MM.1S (cell line): ENCODE data around the gene NDUFC1.
"Not testable (repeated sequence)": the region's sequence is repeated elsewhere in the genome, so short reads cannot be mapped to it uniquely, and the experiment has no call there.

Experiments used
- DNase-seq: peaks from one replicate; pipeline ENCODE4 v3.0.0-alpha.2; 2015
- H2AFZ ChIP-seq: fragments of 300-600 bp; sonication (generic); 2 replicates; pipeline ENCODE4 v1.6.0; 2016; ENCODE audit warnings: antibody characterized with exemption, low read length
- H3F3A ChIP-seq: fragments of 300-600 bp; sonication (generic); 2 replicates; pipeline ENCODE4 v1.6.1; 2016; ENCODE audit warnings: mild to moderate bottlenecking, antibody characterized with exemption, low read length, moderate library complexity, mixed read lengths; ENCODE audit not compliant: insufficient read depth
- H3K27ac ChIP-seq: fragments of 300-600 bp; sonication (generic); 2 replicates; pipeline ENCODE4 v1.5.1; 2016; ENCODE audit warnings: mild to moderate bottlenecking, low read length
- H3K27me3 ChIP-seq: fragments of 300-600 bp; sonication (generic); replicated peaks from 2 replicates; pipeline ENCODE4 v1.6.0; 2016; ENCODE audit warnings: low read length; ENCODE audit not compliant: insufficient read depth
- H3K36me3 ChIP-seq: fragments of 300-600 bp; sonication (generic); replicated peaks from 2 replicates; pipeline ENCODE4 v1.6.1; 2016; ENCODE audit warnings: mild to moderate bottlenecking, low read length, mixed read lengths; ENCODE audit not compliant: insufficient read depth
- H3K4me1 ChIP-seq: fragments of 300-600 bp; sonication (generic); 2 replicates; pipeline ENCODE4 v1.6.1; 2016; ENCODE audit warnings: low read length, mixed read lengths
- H3K4me2 ChIP-seq: fragments of 300-600 bp; sonication (generic); 2 replicates; pipeline ENCODE4 v1.6.0; 2016; ENCODE audit warnings: low read depth, low read length
- H3K4me3 ChIP-seq: fragments of 300-600 bp; sonication (generic); 2 replicates; pipeline ENCODE4 v1.5.1; 2016; ENCODE audit warnings: low read length, mixed read lengths
- H3K79me2 ChIP-seq: fragments of 300-600 bp; sonication (generic); 2 replicates; pipeline ENCODE4 v1.6.1; 2016; ENCODE audit warnings: mixed run types, low read length, mixed read lengths
- H3K9ac ChIP-seq: fragments of 300-600 bp; sonication (generic); 2 replicates; pipeline ENCODE4 v1.6.1; 2016; ENCODE audit warnings: low read length, mixed read lengths
- H3K9me2 ChIP-seq: fragments of 300-600 bp; sonication (generic); replicated peaks from 2 replicates; pipeline ENCODE4 v1.6.1; 2016; ENCODE audit warnings: mild to moderate bottlenecking, low read length, mixed read lengths; ENCODE audit not compliant: insufficient read depth
- H3K9me3 ChIP-seq: fragments of 300-600 bp; sonication (generic); replicated peaks from 2 replicates; pipeline ENCODE4 v1.6.1; 2016; ENCODE audit warnings: mild to moderate bottlenecking, low read length, mixed read lengths; ENCODE audit not compliant: insufficient read depth
- H4K20me1 ChIP-seq: fragments of 300-600 bp; sonication (generic); 2 replicates; pipeline ENCODE4 v1.6.1; 2016; ENCODE audit warnings: mild to moderate bottlenecking, low read length, moderate library complexity, mixed read lengths; ENCODE audit not compliant: insufficient read depth
- EZH2 ChIP-seq: fragments of 300-600 bp; sonication (generic); optimal IDR thresholded peaks from 2 replicates; pipeline ENCODE3; 2017; ENCODE audit warnings: low read depth, mild to moderate bottlenecking, antibody characterized with exemption, low read length, mixed read lengths
- EZH2phosphoT487 ChIP-seq: fragments of 300-600 bp; sonication (generic); IDR thresholded peaks from 2 replicates; pipeline ENCODE4 v1.6.1; 2018; ENCODE audit warnings: antibody characterized with exemption, low read length
- TF ChIP-seq, protein P1 (sequence below): fragments of 300-600 bp; sonication (generic); IDR thresholded peaks from 2 replicates; pipeline ENCODE4 v1.5.1; 2016; ENCODE audit warnings: antibody characterized with exemption, low read length, mixed read lengths

NDUFC1 gene

DNA sequence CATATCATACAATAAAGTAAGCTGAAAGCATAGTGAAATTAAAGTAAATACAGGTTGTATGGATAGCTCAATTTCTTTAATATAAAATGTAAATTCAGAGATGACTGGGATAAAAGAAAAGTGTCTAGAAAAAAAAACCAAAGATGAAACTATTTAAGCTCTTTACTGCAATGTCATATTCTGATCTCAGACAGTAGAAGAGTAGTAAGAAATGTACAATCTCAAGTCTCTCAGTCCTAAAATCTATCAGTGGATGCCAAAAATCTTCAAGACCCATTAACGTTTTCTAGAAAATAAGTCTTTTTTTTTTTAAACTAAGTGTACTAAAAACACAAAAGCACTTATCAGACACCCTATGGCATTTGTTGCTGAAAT lies 36.1 kb downstream of the NDUFC1 start:
- no peaks in the 10 kb centered on the region for H4K20me1 ChIP-seq
- no peak for TF ChIP-seq EZH2phosphoT487
- DNase-seq, result no peak
- H3K4me3 ChIP-seq, result peak overlapping the region; percentile 44
- H3K4me2 ChIP-seq, result peak overlapping the region; percentile 77
- no peaks in the 10 kb centered on the region for H3K9me3 ChIP-seq
- H3K27ac ChIP-seq, result peak overlapping the region; percentile 74
- H3F3A ChIP-seq, result peaks cover 21% of the 10 kb centered on the region
- no peaks in the 10 kb centered on the region for H3K27me3 ChIP-seq
- H3K9me2 ChIP-seq, result no peaks in the 10 kb centered on the region
- peak overlapping the region; percentile 26; the same call in 1 of the 2 replicates for H2AFZ ChIP-seq
- H3K79me2 ChIP-seq, result no peaks in the 10 kb centered on the region
- H3K36me3 ChIP-seq, result no peaks in the 10 kb centered on the region
- H3K9ac ChIP-seq, result peak overlapping the region; percentile 29; the same call in 1 of the 2 replicates
- H3K4me1 ChIP-seq, result peaks cover 31% of the 10 kb centered on the region

GRCh38 chr4:139265654-139266053 lies 36.6 kb downstream of the NDUFC1 start:
- H3K4me2 ChIP-seq, result peak overlapping the region; percentile 77
- H3K27ac ChIP-seq, result peak overlapping the region; percentile 74; the same call in 1 of the 2 replicates
- TF ChIP-seq, protein P1, sequence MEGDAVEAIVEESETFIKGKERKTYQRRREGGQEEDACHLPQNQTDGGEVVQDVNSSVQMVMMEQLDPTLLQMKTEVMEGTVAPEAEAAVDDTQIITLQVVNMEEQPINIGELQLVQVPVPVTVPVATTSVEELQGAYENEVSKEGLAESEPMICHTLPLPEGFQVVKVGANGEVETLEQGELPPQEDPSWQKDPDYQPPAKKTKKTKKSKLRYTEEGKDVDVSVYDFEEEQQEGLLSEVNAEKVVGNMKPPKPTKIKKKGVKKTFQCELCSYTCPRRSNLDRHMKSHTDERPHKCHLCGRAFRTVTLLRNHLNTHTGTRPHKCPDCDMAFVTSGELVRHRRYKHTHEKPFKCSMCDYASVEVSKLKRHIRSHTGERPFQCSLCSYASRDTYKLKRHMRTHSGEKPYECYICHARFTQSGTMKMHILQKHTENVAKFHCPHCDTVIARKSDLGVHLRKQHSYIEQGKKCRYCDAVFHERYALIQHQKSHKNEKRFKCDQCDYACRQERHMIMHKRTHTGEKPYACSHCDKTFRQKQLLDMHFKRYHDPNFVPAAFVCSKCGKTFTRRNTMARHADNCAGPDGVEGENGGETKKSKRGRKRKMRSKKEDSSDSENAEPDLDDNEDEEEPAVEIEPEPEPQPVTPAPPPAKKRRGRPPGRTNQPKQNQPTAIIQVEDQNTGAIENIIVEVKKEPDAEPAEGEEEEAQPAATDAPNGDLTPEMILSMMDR, result no peak
- TF ChIP-seq EZH2phosphoT487 (no peak), EZH2 (no peak)
- peak overlapping the region; percentile 29; the same call in 1 of the 2 replicates for H3K9ac ChIP-seq
- no peaks in the 10 kb centered on the region for H3K36me3 ChIP-seq
- no peaks in the 10 kb centered on the region for H4K20me1 ChIP-seq
- DNase-seq, result no peak
- no peak overlapping the region for H2AFZ ChIP-seq
- H3K4me3 ChIP-seq, result peak overlapping the region; percentile 44
- peaks cover 31% of the 10 kb centered on the region for H3K4me1 ChIP-seq
- no peaks in the 10 kb centered on the region for H3K27me3 ChIP-seq
- no peaks in the 10 kb centered on the region for H3K9me3 ChIP-seq
- peaks cover 21% of the 10 kb centered on the region for H3F3A ChIP-seq
- H3K79me2 ChIP-seq, result no peaks in the 10 kb centered on the region
- H3K9me2 ChIP-seq, result no peaks in the 10 kb centered on the region

DNA sequence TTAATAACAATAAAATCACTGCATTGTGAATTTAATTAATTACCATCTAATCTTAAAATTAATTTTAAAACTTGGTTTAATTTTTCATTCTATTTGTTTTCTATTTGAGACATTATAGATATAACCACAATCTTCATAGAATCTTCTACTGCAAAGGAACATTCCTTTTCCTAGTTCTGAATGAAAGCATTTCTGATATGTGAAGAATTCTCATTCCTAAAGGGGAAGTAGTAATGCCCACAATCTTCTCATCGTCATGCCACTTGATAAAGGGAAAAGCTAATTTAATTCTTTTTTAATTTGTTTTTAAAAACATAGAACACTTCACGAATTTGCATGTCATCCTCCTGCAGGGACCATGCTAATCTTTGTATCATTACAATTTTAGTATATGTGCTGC lies 45.9 kb downstream of the NDUFC1 start:
- no peaks in the 10 kb centered on the region for H3F3A ChIP-seq
- no peak overlapping the region for H3K27ac ChIP-seq
- no peak overlapping the region for H3K4me3 ChIP-seq
- H3K27me3 ChIP-seq, result no peaks in the 10 kb centered on the region
- H3K4me1 ChIP-seq, result no peaks in the 10 kb centered on the region
- TF ChIP-seq EZH2 (no peak), EZH2phosphoT487 (no peak)
- TF ChIP-seq, protein P1, result no peak
- H3K79me2 ChIP-seq, result no peaks in the 10 kb centered on the region
- no peaks in the 10 kb centered on the region for H3K9me3 ChIP-seq
- no peak overlapping the region for H3K4me2 ChIP-seq
- no peak for DNase-seq
- no peaks in the 10 kb centered on the region for H3K9me2 ChIP-seq
- no peaks in the 10 kb centered on the region for H4K20me1 ChIP-seq
- no peak overlapping the region for H2AFZ ChIP-seq
- no peaks in the 10 kb centered on the region for H3K36me3 ChIP-seq
- H3K9ac ChIP-seq, result no peak overlapping the region

DNA sequence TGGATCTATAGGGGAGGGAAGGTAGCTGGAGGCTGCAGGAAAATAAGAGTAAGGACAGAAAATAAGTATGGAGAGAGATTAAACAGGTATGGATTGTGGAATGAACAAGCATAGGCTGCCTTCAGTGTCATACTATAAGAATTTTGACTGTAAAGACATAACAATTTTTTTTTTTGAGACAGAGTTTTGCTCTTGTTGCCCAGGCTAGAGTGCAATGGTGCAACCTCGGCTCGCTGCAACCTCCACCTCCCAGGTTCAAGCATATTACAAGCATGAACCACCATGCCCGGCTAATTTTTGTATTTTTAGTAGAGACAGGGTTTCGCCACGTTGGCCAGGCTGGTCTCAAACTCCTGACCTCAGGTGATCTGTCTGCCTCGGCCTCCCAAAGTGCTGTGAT lies 46.7 kb downstream of the NDUFC1 start:
- not testable (repeated sequence) for H3F3A ChIP-seq, H3K27me3 ChIP-seq, H3K79me2 ChIP-seq, DNase-seq, H3K27ac ChIP-seq, H3K4me1 ChIP-seq, H4K20me1 ChIP-seq, H3K9me3 ChIP-seq, H3K4me2 ChIP-seq, H3K9me2 ChIP-seq, H3K4me3 ChIP-seq, H3K36me3 ChIP-seq, H3K9ac ChIP-seq, H2AFZ ChIP-seq
